Gastrocnemius medialis (tissue), 4 donors: Measurements from ENCODE around the gene TOR1B. TPM values are rescaled to one million over a fixed set of nuclear protein-coding genes. Genes with fewer than 3 reads are reported as not detected.

Experiments
- ATAC-seq, 2 donors: fragments of 150-250 bp; one replicate each; pipeline ENCODE4 v1.9.1; 2016
- DNase-seq, 2 donors: peaks; one replicate each; pipeline ENCODE4 v3.0.0-alpha.2; 2019
- H3K27ac ChIP-seq, 4 donors: fragments of 200-600 bp; sonication (generic); 1 replicate in 1 of 4; 2 replicates in 3 of 4; pipeline ENCODE4 v1.5.1; 2016 to 2018; ENCODE audit warnings: mild to moderate bottlenecking in 2 of 4, moderate library complexity in 1 of 4
- H3K27me3 ChIP-seq, 3 donors: fragments of 200-600 bp; sonication (generic) in 2 of 3; 1 replicate in 1 of 3; 2 replicates in 2 of 3; pipeline versions ENCODE4 v1.5.1 to v1.6.0; 2016 to 2019; ENCODE audit warnings: mild to moderate bottlenecking in 1 of 3, moderate library complexity in 1 of 3
- H3K36me3 ChIP-seq, 2 donors: fragments of 200-600 bp; sonication (generic) in 1 of 2; one replicate each; pipeline ENCODE4 v1.5.1; 2017 to 2018
- H3K4me1 ChIP-seq, 2 donors: fragments of 200-600 bp; sonication (generic) in 1 of 2; one replicate each; pipeline ENCODE4 v1.5.1; 2016 to 2017; ENCODE audit warnings: mild to moderate bottlenecking in 2 of 2
- H3K4me3 ChIP-seq, 4 donors: fragments of 200-600 bp; sonication (generic) in 3 of 4; 1 replicate in 1 of 4; 2 replicates in 3 of 4; pipeline ENCODE4 v1.5.1; 2016 to 2019; ENCODE audit warnings: mild to moderate bottlenecking in 2 of 4
- H3K9me3 ChIP-seq, 3 donors: fragments of 200-600 bp; sonication (generic) in 2 of 3; 1 replicate in 1 of 3; 2 replicates in 2 of 3; pipeline ENCODE4 v1.5.1; 2016 to 2019
- POLR2A ChIP-seq, 2 donors: fragments of 450-650 bp; IDR thresholded peaks; one replicate each; pipeline ENCODE4 v1.6.1; 2017; ENCODE audit warnings: antibody characterized with exemption in 2 of 2, mild to moderate bottlenecking in 2 of 2, moderate library complexity in 2 of 2
- in situ Hi-C, 4 donors: fragments of 200-750 bp; cut with MboI; loops; one replicate each; pipeline versions ENCODE4 v1.15.0 to v1.8.0; 2017; ENCODE audit warnings: low sequenced_read_pairs in 4 of 4
- intact Hi-C: fragments of 100-400 bp; cut with DNase I; formaldehyde crosslinking; loops from one replicate; pipeline ENCODE4 v1.15.1; 2023; ENCODE audit warnings: low total_unique reads
- total RNA-seq, 4 donors: library from RNA; depleted of rRNA; stranded (reverse); fragments of >200 nt; gene quantifications; one replicate each; pipeline versions ENCODE4 v1.1.0 to v1.2.3, GENCODE V29; 2016
- TF ChIP-seq, protein P1 (sequence below), 5 experiments: fragments of 450-650 bp in 3 of 5; fragments of 200-600 bp in 2 of 5; sonication (generic) in 2 of 5; IDR thresholded peaks in 4 of 5; conservative IDR thresholded peaks in 1 of 5; 1 replicate in 4 of 5; 2 replicates in 1 of 5; pipeline ENCODE4 v1.5.1; 2016 to 2019; ENCODE audit warnings: antibody characterized with exemption in 5 of 5, mild to moderate bottlenecking in 3 of 5, moderate library complexity in 3 of 5

TOR1B gene
- total RNA-seq, 4 donors from 2014 or later = 15.9 to 22.6 (median 21.2) TPM

DNA sequence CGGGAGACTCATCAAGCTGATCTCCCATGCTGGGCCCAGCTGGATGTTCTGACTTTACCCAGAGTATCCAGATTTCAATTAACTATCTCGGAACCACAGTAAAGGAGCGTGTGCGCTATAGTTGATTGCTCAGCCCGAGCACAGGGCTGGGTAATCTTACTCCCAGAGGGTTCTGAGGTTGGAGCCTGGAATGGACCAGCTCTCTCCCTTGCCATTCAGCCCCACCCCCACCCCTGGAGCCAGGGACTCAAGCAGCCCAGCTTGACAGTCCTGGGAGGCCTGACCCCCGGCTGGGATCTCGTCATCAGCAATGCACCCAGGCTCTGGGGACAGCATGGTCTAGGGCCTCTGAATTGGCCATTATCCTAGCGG is 26.4 kb upstream of the TOR1B start:
- in situ Hi-C loops (loop anchor here in 1 of 4 donors (25.0 kb wide), 2 partner anchors 139 to 639 kb away; partner anchors contain the start of genes ASB6 and NTMT1), intact Hi-C loops (no loop called here)
- Histone ChIP-seq H3K27ac (peak overlapping the region; percentile 25 to 70 (median 46)), H3K27me3 (peaks cover 0 to 3% (median 0%) of the 10 kb centered on the region in 3 donors), H3K9me3 (no peaks in the 10 kb centered on the region), H3K4me1 (no peaks in the 10 kb centered on the region), H3K36me3 (no peaks in the 10 kb centered on the region), H3K4me3 (no peak overlapping the region)
- ATAC-seq = peak in 1 of 2 donors; percentile 8
- DNase-seq = no peak
- TF ChIP-seq POLR2A (IDR thresholded peaks at IDR 0.05) = no peak
- TF ChIP-seq, protein P1, sequence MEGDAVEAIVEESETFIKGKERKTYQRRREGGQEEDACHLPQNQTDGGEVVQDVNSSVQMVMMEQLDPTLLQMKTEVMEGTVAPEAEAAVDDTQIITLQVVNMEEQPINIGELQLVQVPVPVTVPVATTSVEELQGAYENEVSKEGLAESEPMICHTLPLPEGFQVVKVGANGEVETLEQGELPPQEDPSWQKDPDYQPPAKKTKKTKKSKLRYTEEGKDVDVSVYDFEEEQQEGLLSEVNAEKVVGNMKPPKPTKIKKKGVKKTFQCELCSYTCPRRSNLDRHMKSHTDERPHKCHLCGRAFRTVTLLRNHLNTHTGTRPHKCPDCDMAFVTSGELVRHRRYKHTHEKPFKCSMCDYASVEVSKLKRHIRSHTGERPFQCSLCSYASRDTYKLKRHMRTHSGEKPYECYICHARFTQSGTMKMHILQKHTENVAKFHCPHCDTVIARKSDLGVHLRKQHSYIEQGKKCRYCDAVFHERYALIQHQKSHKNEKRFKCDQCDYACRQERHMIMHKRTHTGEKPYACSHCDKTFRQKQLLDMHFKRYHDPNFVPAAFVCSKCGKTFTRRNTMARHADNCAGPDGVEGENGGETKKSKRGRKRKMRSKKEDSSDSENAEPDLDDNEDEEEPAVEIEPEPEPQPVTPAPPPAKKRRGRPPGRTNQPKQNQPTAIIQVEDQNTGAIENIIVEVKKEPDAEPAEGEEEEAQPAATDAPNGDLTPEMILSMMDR (IDR thresholded peaks at IDR 0.05 in 4 of 5, conservative IDR thresholded peaks at IDR 0.05 in 1 of 5) = no peak

DNA sequence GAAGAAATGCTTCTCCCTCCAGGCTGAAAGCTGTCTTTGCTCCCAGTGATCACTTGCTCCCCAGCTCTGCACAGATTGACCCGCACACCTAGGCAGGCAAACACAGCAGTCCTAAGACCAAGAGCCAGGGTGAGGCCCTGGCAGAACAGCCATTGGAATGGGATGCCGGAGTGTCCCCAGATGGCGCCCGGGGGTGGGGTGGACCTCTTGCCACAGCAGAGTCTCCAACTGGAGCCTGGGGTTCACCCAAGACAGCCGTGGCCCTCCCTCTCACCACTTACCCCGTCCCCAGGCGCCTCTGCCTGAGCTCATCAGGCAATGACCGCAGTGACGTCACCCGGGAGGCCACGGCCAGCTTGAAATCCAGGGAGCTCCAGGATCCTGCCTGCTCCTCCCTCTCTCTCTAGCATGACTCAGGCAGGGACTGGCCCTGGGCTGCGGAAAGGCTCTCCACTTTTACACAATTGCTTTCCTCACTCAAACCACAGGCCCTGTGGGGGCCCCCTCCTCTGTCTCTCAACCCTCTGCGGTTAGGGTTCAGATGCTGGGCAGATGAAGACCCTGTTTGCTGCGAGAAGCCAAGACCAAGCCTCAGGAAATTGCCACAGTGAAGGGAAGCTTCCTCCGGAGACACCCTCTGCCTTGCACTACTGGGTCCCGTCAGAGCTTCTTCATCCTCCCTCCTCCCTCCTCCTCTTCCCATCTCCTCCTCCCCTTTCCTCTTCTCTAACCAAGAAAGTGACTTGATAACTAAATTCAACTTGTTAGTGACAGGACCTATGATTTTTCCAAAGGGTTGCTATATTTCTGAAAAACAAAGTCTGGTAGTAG is 25.8 kb upstream of the TOR1B start:
- Histone ChIP-seq H3K27me3 (peaks cover 0 to 3% (median 0%) of the 10 kb centered on the region in 3 donors), H3K27ac (peak overlapping the region; percentile 25 to 70 (median 46)), H3K4me3 (no peak overlapping the region), H3K4me1 (no peaks in the 10 kb centered on the region), H3K36me3 (no peaks in the 10 kb centered on the region), H3K9me3 (no peaks in the 10 kb centered on the region)
- in situ Hi-C loops = loop anchor here in 1 of 4 donors (25.0 kb wide), 2 partner anchors 140 to 640 kb away; partner anchors contain the start of genes ASB6 and NTMT1
- peak; percentile 80 to 88 for DNase-seq
- intact Hi-C loops = no loop called here
- TF ChIP-seq, protein P1 (IDR thresholded peaks at IDR 0.05 in 4 of 5, conservative IDR thresholded peaks at IDR 0.05 in 1 of 5) = no peak
- TF ChIP-seq POLR2A (IDR thresholded peaks at IDR 0.05) = no peak
- peak; percentile 93 to 97 for ATAC-seq

DNA sequence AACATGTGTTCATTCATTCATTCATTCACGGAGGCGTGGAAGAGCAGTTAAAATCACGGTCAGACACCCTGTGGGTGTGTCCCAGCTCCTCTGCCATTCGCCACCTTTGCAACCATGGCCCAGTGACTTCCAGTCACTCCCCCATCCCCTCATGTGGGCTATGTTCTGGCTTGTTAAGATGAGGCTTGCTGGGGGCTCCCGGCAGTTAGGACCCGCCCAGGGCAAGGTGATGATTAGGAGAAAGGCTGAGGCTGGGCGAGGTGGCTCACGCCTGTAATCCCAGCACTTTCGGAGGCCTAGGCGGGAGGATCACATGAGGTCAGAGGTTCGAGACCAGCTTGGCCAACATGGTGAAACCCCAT is 25.2 kb upstream of the TOR1B start:
- intact Hi-C loops = no loop called here
- TF ChIP-seq, protein P1 (IDR thresholded peaks at IDR 0.05 in 4 of 5, conservative IDR thresholded peaks at IDR 0.05 in 1 of 5) = no peak
- no peak for TF ChIP-seq POLR2A (IDR thresholded peaks at IDR 0.05)
- no peaks in the 10 kb centered on the region for H3K9me3 ChIP-seq
- H3K4me1 ChIP-seq = no peaks in the 10 kb centered on the region
- H3K36me3 ChIP-seq = no peaks in the 10 kb centered on the region
- ATAC-seq = no peak
- H3K27me3 ChIP-seq = peaks cover 0 to 3% (median 0%) of the 10 kb centered on the region in 3 donors
- in situ Hi-C loops = loop anchor here in 1 of 4 donors (25.0 kb wide), 2 partner anchors 140 to 640 kb away; partner anchors contain the start of genes ASB6 and NTMT1
- DNase-seq = no peak
- peak overlapping the region in 2 of 4 donors; percentile 19 to 50 for H3K27ac ChIP-seq
- no peak overlapping the region for H3K4me3 ChIP-seq

DNA sequence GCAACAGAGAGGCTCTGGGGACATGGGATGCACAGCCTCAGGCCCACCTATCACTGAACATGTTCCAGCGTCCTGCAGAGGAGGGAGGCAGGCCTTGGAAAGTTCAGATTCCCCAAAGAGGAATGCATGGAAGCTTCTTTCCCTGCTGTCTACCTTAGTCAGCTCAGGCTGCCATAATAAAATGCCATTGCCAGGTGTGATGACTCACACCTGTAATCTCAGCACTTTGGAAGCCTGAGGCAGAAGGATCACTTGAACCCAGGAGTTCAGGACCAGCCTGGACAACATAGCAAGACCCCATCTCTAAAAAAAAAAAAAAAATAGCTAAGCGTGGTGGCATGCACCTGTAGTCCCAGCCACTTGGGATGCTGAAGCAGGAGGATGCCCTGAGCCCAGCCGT is 24.5 kb upstream of the TOR1B start:
- Histone ChIP-seq H3K27me3 (peaks cover 0 to 3% (median 0%) of the 10 kb centered on the region in 3 donors), H3K9me3 (no peaks in the 10 kb centered on the region), H3K27ac (no peak overlapping the region), H3K4me1 (no peaks in the 10 kb centered on the region), H3K4me3 (no peak overlapping the region), H3K36me3 (no peaks in the 10 kb centered on the region)
- DNase-seq (no peak), ATAC-seq (no peak)
- TF ChIP-seq POLR2A (IDR thresholded peaks at IDR 0.05) = no peak
- TF ChIP-seq, protein P1 (IDR thresholded peaks at IDR 0.05 in 4 of 5, conservative IDR thresholded peaks at IDR 0.05 in 1 of 5) = no peak
- in situ Hi-C loops = loop anchor here in 1 of 4 donors (25.0 kb wide), 2 partner anchors 141 to 641 kb away; partner anchors contain the start of genes ASB6 and NTMT1
- intact Hi-C loops = no loop called here
